ENCODE measurements around the gene MAP3K5. TPM values are rescaled to one million over a fixed set of nuclear protein-coding genes. Genes with fewer than 3 reads are reported as not detected.

Gene MAP3K5
- total RNA-seq, 1 experiment from 2014 or later: 2.1 TPM

DNA sequence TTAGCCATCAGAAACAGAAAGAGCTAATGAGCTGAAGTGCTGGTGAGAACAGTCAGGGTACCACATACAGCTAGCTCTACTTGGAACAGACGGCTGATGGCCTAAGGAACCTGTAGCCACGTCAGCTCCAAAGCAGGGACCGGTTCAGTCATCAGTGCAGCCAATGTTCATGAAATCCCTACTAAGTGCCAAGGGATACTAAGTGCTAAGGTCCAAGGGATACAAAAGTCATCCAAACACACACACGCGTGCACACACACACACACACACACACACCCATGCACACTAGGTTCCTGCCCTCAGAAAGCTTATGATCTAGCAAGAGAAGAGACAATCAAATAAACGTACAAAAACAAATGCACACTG is 53.6 kb downstream of the MAP3K5 start:
- H3K4me1 Mint-ChIP-seq (ENCODE audit: low read depth, unreplicated experiment): no peaks in the 10 kb centered on the region
- CTCF ChIA-PET: interaction anchor here (1.0 kb wide), 1 partner anchor 54 kb away, joined by 3 read pairs; the partner anchor contains the start of gene MAP3K5
- POLR2A ChIA-PET: no interaction called here
- H3K9me3 ChIP-seq: peaks cover 4% of the 10 kb centered on the region; the same call in 1 of the 2 replicates
- no peaks in the 10 kb centered on the region for H3K4me1 ChIP-seq
- no peak for DNase-seq
- no TSS peak for BruUV-seq (replicated peaks)
- H3K9me3 Mint-ChIP-seq (ENCODE audit: unreplicated experiment): no peaks in the 10 kb centered on the region
- no peaks in the 10 kb centered on the region for H3K27me3 Mint-ChIP-seq (ENCODE audit: insufficient read depth, unreplicated experiment)
- no peak overlapping the region for H3K4me3 Mint-ChIP-seq (ENCODE audit: unreplicated experiment)
- TF ChIP-seq, protein P1, sequence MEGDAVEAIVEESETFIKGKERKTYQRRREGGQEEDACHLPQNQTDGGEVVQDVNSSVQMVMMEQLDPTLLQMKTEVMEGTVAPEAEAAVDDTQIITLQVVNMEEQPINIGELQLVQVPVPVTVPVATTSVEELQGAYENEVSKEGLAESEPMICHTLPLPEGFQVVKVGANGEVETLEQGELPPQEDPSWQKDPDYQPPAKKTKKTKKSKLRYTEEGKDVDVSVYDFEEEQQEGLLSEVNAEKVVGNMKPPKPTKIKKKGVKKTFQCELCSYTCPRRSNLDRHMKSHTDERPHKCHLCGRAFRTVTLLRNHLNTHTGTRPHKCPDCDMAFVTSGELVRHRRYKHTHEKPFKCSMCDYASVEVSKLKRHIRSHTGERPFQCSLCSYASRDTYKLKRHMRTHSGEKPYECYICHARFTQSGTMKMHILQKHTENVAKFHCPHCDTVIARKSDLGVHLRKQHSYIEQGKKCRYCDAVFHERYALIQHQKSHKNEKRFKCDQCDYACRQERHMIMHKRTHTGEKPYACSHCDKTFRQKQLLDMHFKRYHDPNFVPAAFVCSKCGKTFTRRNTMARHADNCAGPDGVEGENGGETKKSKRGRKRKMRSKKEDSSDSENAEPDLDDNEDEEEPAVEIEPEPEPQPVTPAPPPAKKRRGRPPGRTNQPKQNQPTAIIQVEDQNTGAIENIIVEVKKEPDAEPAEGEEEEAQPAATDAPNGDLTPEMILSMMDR (IDR thresholded peaks at IDR 0.05; ENCODE audit: insufficient read depth in 1 of 2, low read depth in 1 of 2, low read length in 1 of 2, severe bottlenecking in 1 of 2, unreplicated experiment in 1 of 2): no peak
- intact Hi-C loops (cut with micrococcal nuclease; ENCODE audit: unreplicated experiment): no loop called here
- H3K27me3 ChIP-seq (replicated peaks; ENCODE audit: control insufficient read depth, insufficient read depth, low read length): no peaks in the 10 kb centered on the region
- no peaks in the 10 kb centered on the region for H3K36me3 ChIP-seq (ENCODE audit: control insufficient read depth, insufficient read depth, low read length)
- no peaks in the 10 kb centered on the region for H3K36me3 Mint-ChIP-seq (ENCODE audit: insufficient read depth, unreplicated experiment)
- no peak overlapping the region for H3K27ac Mint-ChIP-seq (ENCODE audit: unreplicated experiment)
- H3K4me3 ChIP-seq (ENCODE audit: low read depth, low read length): no peak overlapping the region

DNA sequence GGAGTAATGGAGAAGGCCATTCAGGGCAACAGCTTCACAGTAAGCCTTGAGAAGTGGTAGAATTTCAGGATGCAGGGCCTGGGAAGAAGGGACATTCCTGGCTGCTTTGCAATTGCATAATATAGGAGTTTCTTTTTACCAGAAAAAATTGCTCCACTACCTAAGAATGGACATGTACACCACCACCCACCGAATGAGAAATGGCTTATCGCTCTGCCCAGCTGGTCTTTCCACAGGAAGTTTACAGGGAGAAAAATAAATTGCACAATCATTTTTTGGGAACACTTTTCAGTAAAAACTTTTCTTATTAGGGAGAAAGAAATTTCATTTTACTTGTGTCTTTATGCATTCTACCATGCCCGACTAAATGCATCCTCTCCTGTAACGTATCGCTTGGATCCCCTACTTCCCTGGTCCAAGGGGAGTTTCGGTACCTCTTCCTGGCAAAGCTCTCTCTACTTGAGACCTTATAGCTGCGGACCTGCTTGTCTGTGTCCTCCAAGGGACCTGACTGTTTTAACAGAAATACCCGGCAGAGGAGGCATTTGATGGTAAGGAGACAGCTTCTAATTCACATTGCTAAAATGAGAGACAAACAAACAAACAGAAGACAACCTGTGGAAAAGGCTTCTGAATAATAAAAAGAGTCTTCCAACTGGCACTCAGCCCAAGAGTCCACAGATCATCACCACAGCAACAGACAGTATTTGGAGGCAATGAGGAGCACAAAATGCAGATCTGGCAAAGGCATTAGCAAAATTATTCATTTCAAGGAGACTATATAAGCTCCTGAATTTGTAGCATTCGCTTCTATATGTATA is 54.2 kb downstream of the MAP3K5 start:
- CTCF ChIA-PET: interaction anchor here (1.0 kb wide), 1 partner anchor 54 kb away, joined by 3 read pairs; the partner anchor contains the start of gene MAP3K5
- intact Hi-C loops (cut with micrococcal nuclease; ENCODE audit: unreplicated experiment): no loop called here
- TF ChIP-seq, protein P1 (IDR thresholded peaks at IDR 0.05; ENCODE audit: insufficient read depth in 1 of 2, low read depth in 1 of 2, low read length in 1 of 2, severe bottlenecking in 1 of 2, unreplicated experiment in 1 of 2): no peak

DNA sequence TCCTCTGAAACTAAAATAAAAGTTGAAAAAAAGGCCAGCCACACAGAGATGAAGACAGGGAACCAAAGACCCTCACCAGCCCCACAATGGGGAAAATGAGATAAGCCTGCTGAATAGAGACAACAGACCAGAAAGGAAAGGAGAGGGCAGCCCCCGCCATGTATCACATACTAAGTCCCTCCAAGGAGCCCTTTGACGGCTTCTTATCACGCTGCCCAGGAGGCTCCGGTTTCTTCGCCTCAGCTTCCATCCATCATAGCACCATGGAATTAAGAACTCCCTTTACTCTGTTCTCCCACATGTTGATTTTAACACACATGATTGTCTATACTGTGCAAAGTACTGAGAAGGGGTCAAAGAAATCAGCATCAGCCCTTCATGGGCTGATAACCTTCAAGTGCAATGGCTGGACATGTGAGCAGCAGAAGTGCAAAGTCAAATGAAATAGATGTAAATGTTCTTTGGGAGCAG is 54.9 kb downstream of the MAP3K5 start:
- TF ChIP-seq, protein P1 (IDR thresholded peaks at IDR 0.05; ENCODE audit: insufficient read depth in 1 of 2, low read depth in 1 of 2, low read length in 1 of 2, severe bottlenecking in 1 of 2, unreplicated experiment in 1 of 2): no peak
- Histone ChIP-seq H3K4me3 (ENCODE audit: low read depth, low read length) (no peak overlapping the region), H3K36me3 (ENCODE audit: control insufficient read depth, insufficient read depth, low read length) (no peaks in the 10 kb centered on the region), H3K9me3 (peaks cover 4% of the 10 kb centered on the region; the same call in 1 of the 2 replicates), H3K27me3 (replicated peaks; ENCODE audit: control insufficient read depth, insufficient read depth, low read length) (no peaks in the 10 kb centered on the region), H3K4me1 (no peaks in the 10 kb centered on the region)
- ChIA-PET CTCF (no interaction called here), POLR2A (no interaction called here)
- Mint-ChIP-seq H3K4me1 (ENCODE audit: low read depth, unreplicated experiment) (no peaks in the 10 kb centered on the region), H3K4me3 (ENCODE audit: unreplicated experiment) (no peak overlapping the region), H3K27me3 (ENCODE audit: insufficient read depth, unreplicated experiment) (no peaks in the 10 kb centered on the region), H3K36me3 (ENCODE audit: insufficient read depth, unreplicated experiment) (no peaks in the 10 kb centered on the region), H3K9me3 (ENCODE audit: unreplicated experiment) (no peaks in the 10 kb centered on the region), H3K27ac (ENCODE audit: unreplicated experiment) (no peak overlapping the region)
- no TSS peak for BruUV-seq (replicated peaks)
- intact Hi-C loops (cut with micrococcal nuclease; ENCODE audit: unreplicated experiment): no loop called here
- no peak for DNase-seq

More for the DNA sequence above, 54.2 kb downstream of the MAP3K5 start:
- BruUV-seq (replicated peaks): no TSS peak
- no peaks in the 10 kb centered on the region for H3K27me3 ChIP-seq (replicated peaks; ENCODE audit: control insufficient read depth, insufficient read depth, low read length)
- POLR2A ChIA-PET: no interaction called here
- Mint-ChIP-seq H3K9me3 (ENCODE audit: unreplicated experiment) (no peaks in the 10 kb centered on the region), H3K36me3 (ENCODE audit: insufficient read depth, unreplicated experiment) (no peaks in the 10 kb centered on the region), H3K4me1 (ENCODE audit: low read depth, unreplicated experiment) (no peaks in the 10 kb centered on the region), H3K4me3 (ENCODE audit: unreplicated experiment) (no peak overlapping the region), H3K27me3 (ENCODE audit: insufficient read depth, unreplicated experiment) (no peaks in the 10 kb centered on the region), H3K27ac (ENCODE audit: unreplicated experiment) (no peak overlapping the region)
- H3K4me1 ChIP-seq: no peaks in the 10 kb centered on the region
- DNase-seq: no peak
- no peak overlapping the region for H3K4me3 ChIP-seq (ENCODE audit: low read depth, low read length)
- no peaks in the 10 kb centered on the region for H3K36me3 ChIP-seq (ENCODE audit: control insufficient read depth, insufficient read depth, low read length)
- peaks cover 4% of the 10 kb centered on the region; the same call in 1 of the 2 replicates for H3K9me3 ChIP-seq
